GM10248 (cell line): ENCODE results near the gene EFS.

ENCODE experiments used
- CTCF ChIA-PET: fragments of 300-600 bp; sonication (Branson Sonifier 250); formaldehyde crosslinking; extraction: SDS; loops from one replicate; lab custom pipeline; 2021; ENCODE audit warnings: antibody characterized with exemption; lab: Yijun Ruan, JAX
- POLR2A ChIA-PET: fragments of 350-650 bp; sonication (Branson Sonifier 250); formaldehyde crosslinking; extraction: SDS; loops from one replicate; lab custom pipeline; 2020; ENCODE audit warnings: antibody characterized with exemption; lab: Yijun Ruan, JAX
- DNase-seq: peaks from one replicate; pipeline ENCODE4 v3.0.0; 2012; ENCODE audit errors: extremely low spot score
- CTCF ChIP-seq: IDR thresholded peaks from 2 replicates; pipeline ENCODE4 v1.5.1; 2012; ENCODE audit warnings: mild to moderate bottlenecking, low read depth; ENCODE audit errors: extremely low read depth, missing control alignments, control extremely low read depth

Gene EFS

GRCh38 chr14:23319746-23320583 is 45.0 kb downstream of the EFS start:
- no peak for DNase-seq

GRCh38 chr14:23316300-23316699 is 48.7 kb downstream of the EFS start:
- ChIA-PET CTCF (interaction anchor here (1.5 to 8.0 kb wide), 2 partner anchors 15 to 63 kb away, joined by 3 to 136 read pairs; partner anchors contain the start of genes BCL2L2 and PPP1R3E), POLR2A (no interaction called here)
- TF ChIP-seq CTCF = no peak
- DNase-seq = no peak

More at GRCh38 chr14:23319746-23320583, 45.0 kb downstream of the EFS start:
- POLR2A ChIA-PET = interaction anchor here (0.8 to 2.5 kb wide), 5 partner anchors 9 to 225 kb away, joined by 3 to 26 read pairs (median 4); partner anchors contain the start of genes ACIN1, BCL2L2, C14orf119 and HOMEZ
- no peak for TF ChIP-seq CTCF
- CTCF ChIA-PET = interaction anchor here (0.9 to 8.0 kb wide), 11 partner anchors 8 to 251 kb away, joined by 3 to 136 read pairs (median 4); partner anchors contain the start of genes BCL2L2, HOMEZ, NGDN and PPP1R3E

- ChIA-PET CTCF (interaction anchor here (0.7 to 4.8 kb wide), 8 partner anchors 8 to 190 kb away, joined by 3 to 20 read pairs (median 6); partner anchors contain the start of gene PPP1R3E), POLR2A (interaction anchor here (0.8 kb wide), 1 partner anchor 10 kb away, joined by 3 read pairs; no protein-coding TSS in a partner anchor)
- TF ChIP-seq CTCF = no peak
- DNase-seq = no peak
These were observed 54.4 kb downstream of the EFS start for GRCh38 chr14:23310546-23310945.

GRCh38 chr14:23308721-23309445 is 56.1 kb downstream of the EFS start:
- DNase-seq = no peak
- no peak for TF ChIP-seq CTCF
- ChIA-PET POLR2A (no interaction called here), CTCF (interaction anchor here (4.8 to 16.2 kb wide), 2 partner anchors 11 to 14 kb away, joined by 20 to 136 read pairs; partner anchors contain the start of gene PABPN1)

GRCh38 chr14:23307687-23308644 is 57.0 kb downstream of the EFS start:
- TF ChIP-seq CTCF = no peak
- ChIA-PET CTCF (interaction anchor here (0.7 to 16.2 kb wide), 4 partner anchors 12 to 22 kb away, joined by 3 to 136 read pairs (median 14); partner anchors contain the start of genes HOMEZ and PABPN1), POLR2A (interaction anchor here (0.7 kb wide), 1 partner anchor 21 kb away, joined by 3 read pairs; no protein-coding TSS in a partner anchor)
- no peak for DNase-seq
